K562 (cell line): Measurements from ENCODE around the gene INHBC. TPM values are rescaled to one million over a fixed set of nuclear protein-coding genes. Genes with fewer than 3 reads are reported as not detected.

ENCODE experiments used
- BRD9 ChIP-seq: fragments of 450-650 bp; IDR thresholded peaks from 2 replicates; pipeline ENCODE4 v1.6.1; 2018; ENCODE audit warnings: low read depth; ENCODE audit not compliant: partially characterized antibody
- CBX1 ChIP-seq: sonication (generic); IDR thresholded peaks from 2 replicates; pipeline ENCODE4 v1.6.1; 2016; ENCODE audit warnings: antibody characterized with exemption, low read depth, mild to moderate bottlenecking
- EHMT2 ChIP-seq: fragments of 450-650 bp; IDR thresholded peaks from 2 replicates; pipeline ENCODE4 v1.6.1; 2018; ENCODE audit warnings: antibody characterized with exemption
- ETS2 ChIP-seq: IDR thresholded peaks from 2 replicates; pipeline ENCODE4 v1.6.1; 2016; ENCODE audit warnings: borderline replicate concordance, missing genetic modification characterization, mild to moderate bottlenecking, moderate library complexity, missing compliant biosample characterization; ENCODE audit not compliant: poor library complexity, severe bottlenecking
- FUS ChIP-seq: fragments of 200-400 bp; formaldehyde crosslinking; optimal IDR thresholded peaks from 2 replicates; pipeline ENCODE3; 2017; ENCODE audit warnings: low read depth, low read length
- HMGN3 ChIP-seq: IDR thresholded peaks from 2 replicates; pipeline ENCODE4 v1.6.1; 2011; ENCODE audit warnings: borderline replicate concordance, low read depth, mild to moderate bottlenecking, mixed read lengths, low read length; ENCODE audit not compliant: insufficient read length; ENCODE audit errors: extremely low read depth
- MGA ChIP-seq: fragments of 450-650 bp; IDR thresholded peaks from 2 replicates; pipeline ENCODE4 v1.6.1; 2016; ENCODE audit warnings: mild to moderate bottlenecking, moderate library complexity
- MYBL2 ChIP-seq, 2 experiments: fragments of 450-650 bp in 1 of 2; sonication (generic) in 1 of 2; formaldehyde crosslinking in 1 of 2; IDR thresholded peaks; 2 replicates each; pipeline versions ENCODE4 v1.6.1 to v1.8.1; 2017 to 2022; ENCODE audit warnings: borderline replicate concordance in 1 of 2, inconsistent platforms in 1 of 2, low read depth in 1 of 2, mild to moderate bottlenecking in 1 of 2, missing genetic modification reagents in 1 of 2, moderate library complexity in 1 of 2
- RBM22 ChIP-seq: fragments of 200-400 bp; formaldehyde crosslinking; IDR thresholded peaks from 2 replicates; pipeline ENCODE4 v1.6.1; 2018; ENCODE audit warnings: low read length, low read depth; ENCODE audit not compliant: poor library complexity, severe bottlenecking
- STAG1 ChIP-seq: sonication (generic); formaldehyde crosslinking; IDR thresholded peaks from 2 replicates; pipeline ENCODE4 v1.5.0; 2020; ENCODE audit warnings: missing genetic modification reagents, borderline replicate concordance
- TCF7 ChIP-seq: sonication (generic); IDR thresholded peaks from 2 replicates; pipeline ENCODE4 v1.6.1; 2016; ENCODE audit warnings: antibody characterized with exemption, borderline replicate concordance
- TRIM28 ChIP-seq: fragments of 450-650 bp; IDR thresholded peaks from 2 replicates; pipeline ENCODE4 v1.6.1; 2017
- ZNF239 ChIP-seq: fragments of 250-450 bp; sonication (Bioruptor Pico); IDR thresholded peaks from 2 replicates; pipeline ENCODE4 v1.4.0; 2020; ENCODE audit warnings: mild to moderate bottlenecking
- ZNF583 ChIP-seq: fragments of 250-450 bp; sonication (Bioruptor Pico); IDR thresholded peaks from 2 replicates; pipeline ENCODE4 v1.4.0; 2020
- ZNF586 ChIP-seq: fragments of 450-650 bp; formaldehyde crosslinking; conservative IDR thresholded peaks from 2 replicates; pipeline ENCODE4 v1.4.0; 2020; ENCODE audit warnings: mild to moderate bottlenecking, moderate library complexity
- polyA plus RNA-seq, 8 experiments: library from polyadenylated mRNA; depleted of rRNA in 4 of 8; stranded (reverse) in 5 of 8; unstranded in 3 of 8; fragments of >200 nt; fragmentation: Nextera tagmentation in 2 of 8; fragmentation: Illumina TruSeq in 1 of 8; extraction: Ambion mirVana in 2 of 8; extraction: Trizol in 1 of 8; gene quantifications; 2 replicates each; pipeline versions ENCODE4 v1.2.1 to v1.2.3, GENCODE V29; 2011 to 2014; ENCODE audit warnings: inconsistent platforms in 1 of 8, missing spikeins in 1 of 8
- total RNA-seq, 7 experiments: library from RNA; depleted of rRNA in 6 of 7; stranded (reverse); fragments of >200 nt in 6 of 7; fragmentation: Illumina TruSeq in 2 of 7; extraction: Trizol in 2 of 7; gene quantifications; 2 replicates each; pipeline versions ENCODE4 v1.2.1 to v1.2.3, GENCODE V29; 2011 to 2021; ENCODE audit warnings: low replicate concordance in 1 of 7
- TF ChIP-seq, protein P1 (sequence below): sonication (generic); IDR thresholded peaks from 2 replicates; pipeline ENCODE4 v1.6.1; 2016

The INHBC gene
- total and polyA plus RNA-seq, 9 of the 15 experiments (the other 6 are each of a cell fraction or from before 2014, with no cell fraction given): 0.07 to 0.24 (median 0.15) TPM; not detected in 4

GRCh38 chr12:57459055-57459749 is 24.6 kb downstream of the INHBC start (continued):
- no peak for TF ChIP-seq HMGN3
- TF ChIP-seq TCF7: no peak
- TF ChIP-seq ZNF583 (CRISPR knock-in tag): no peak
- no peak for TF ChIP-seq FUS
- TF ChIP-seq ZNF239 (CRISPR knock-in tag): peak; percentile 32; the same call in 1 of the 2 replicates
- TF ChIP-seq MGA: no peak; the same call in 1 of the 2 replicates
- TF ChIP-seq, protein P1, sequence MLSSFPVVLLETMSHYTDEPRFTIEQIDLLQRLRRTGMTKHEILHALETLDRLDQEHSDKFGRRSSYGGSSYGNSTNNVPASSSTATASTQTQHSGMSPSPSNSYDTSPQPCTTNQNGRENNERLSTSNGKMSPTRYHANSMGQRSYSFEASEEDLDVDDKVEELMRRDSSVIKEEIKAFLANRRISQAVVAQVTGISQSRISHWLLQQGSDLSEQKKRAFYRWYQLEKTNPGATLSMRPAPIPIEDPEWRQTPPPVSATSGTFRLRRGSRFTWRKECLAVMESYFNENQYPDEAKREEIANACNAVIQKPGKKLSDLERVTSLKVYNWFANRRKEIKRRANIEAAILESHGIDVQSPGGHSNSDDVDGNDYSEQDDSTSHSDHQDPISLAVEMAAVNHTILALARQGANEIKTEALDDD: no peak
- TF ChIP-seq MYBL2 (IDR thresholded peaks at IDR 0.05; ENCODE audit: low read depth): no peak
- no peak for TF ChIP-seq MYBL2 (CRISPR knock-in tag; IDR thresholded peaks at IDR 0.05; ENCODE audit: borderline replicate concordance)
- TF ChIP-seq RBM22: no peak
- TF ChIP-seq ZNF586 (CRISPR knock-in tag): no peak
- TF ChIP-seq TRIM28: no peak
- no peak for TF ChIP-seq ETS2 (tag)
- no peak for TF ChIP-seq BRD9
- peak; percentile 79; the same call in 1 of the 2 replicates for TF ChIP-seq STAG1
- TF ChIP-seq EHMT2: no peak
- peak; percentile 57; the same call in 1 of the 2 replicates for TF ChIP-seq CBX1
